NCI-H748 (cell line): ENCODE results near the gene SPINT4.
A peak's percentile ranks its signal among the peaks of the same experiment; 100 is the strongest.
"Not testable (repeated sequence)": the region's sequence is repeated elsewhere in the genome, so short reads cannot be mapped to it uniquely, and the experiment has no call there.

Experiments
- DNase-seq: peaks from one replicate; lab custom pipeline; 2025; ENCODE audit not compliant: unreplicated experiment; lab: John Stamatoyannopoulos, UW

Gene SPINT4

DNA sequence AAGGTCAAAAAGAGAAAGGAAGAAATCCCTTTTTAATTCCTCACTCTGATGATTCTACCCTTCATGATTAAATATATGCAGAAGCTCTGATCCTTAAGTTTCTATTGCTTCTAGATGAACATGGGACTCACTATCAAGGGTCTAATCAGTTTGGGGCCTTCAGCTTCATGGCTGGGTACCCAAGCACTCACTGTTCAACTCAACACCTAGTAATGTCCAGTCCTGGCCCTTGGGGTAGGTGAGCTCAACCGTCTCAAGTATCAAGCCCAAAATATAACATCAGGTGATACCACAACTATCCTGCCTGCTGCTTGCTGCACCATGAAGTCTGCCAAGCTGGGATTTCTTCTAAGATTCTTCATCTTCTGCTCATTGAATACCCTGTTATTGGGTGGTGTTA, at the start of gene SPINT4:
SPINT4 (plus strand) TSS at position 301 of the 400 bp plus-strand sequence; CDS start at position 322, 21 bp downstream.
- no peak for DNase-seq

GRCh38 chr20:45672765-45673164, 49.4 kb upstream of the SPINT4 start:
- DNase-seq = no peak

- no peak for DNase-seq
These were observed 42.5 kb upstream of the SPINT4 start for GRCh38 chr20:45679650-45680049.

DNA sequence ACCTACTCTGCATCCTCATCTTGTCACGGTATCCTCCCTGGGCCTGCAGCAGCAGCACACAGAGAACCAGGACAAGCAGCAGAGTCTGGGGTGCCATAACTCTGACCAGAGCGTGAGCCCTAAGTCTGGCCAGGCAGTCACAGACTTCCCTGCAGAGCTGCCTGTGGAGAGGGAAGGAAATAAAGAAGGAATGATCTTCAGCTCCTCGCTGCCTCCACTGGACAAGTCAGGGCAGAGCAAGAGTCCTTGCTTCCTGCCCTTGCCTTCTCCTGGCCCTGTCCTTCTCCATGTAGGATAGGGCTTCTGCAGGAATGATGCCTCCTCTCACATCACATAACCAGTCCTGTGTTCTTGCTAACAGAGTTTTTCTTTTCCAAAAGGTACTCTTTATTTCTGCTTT, 36.3 kb upstream of the SPINT4 start:
- DNase-seq = no peak

- not testable (repeated sequence) for DNase-seq
These were observed 28.8 kb upstream of the SPINT4 start for GRCh38 chr20:45693346-45693745.

DNA sequence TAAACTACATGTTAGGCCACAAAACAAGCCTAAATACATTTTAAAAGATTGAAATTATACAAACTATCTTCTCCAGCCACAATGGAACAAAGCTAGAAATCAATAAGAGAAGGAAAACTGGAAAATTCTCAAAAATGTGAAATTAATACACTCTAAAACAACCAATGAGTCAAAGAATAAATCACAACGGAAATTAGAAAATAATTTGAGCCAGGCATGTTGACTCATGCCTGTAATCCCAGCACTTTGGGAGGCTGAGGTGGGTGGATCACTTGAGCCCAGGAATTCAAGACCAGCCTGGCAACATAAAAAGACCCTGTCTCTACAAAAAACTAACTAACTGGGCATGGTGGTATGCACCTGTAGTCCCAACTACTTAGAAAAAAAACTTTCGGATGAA, 26.7 kb upstream of the SPINT4 start:
- no peak for DNase-seq

DNA sequence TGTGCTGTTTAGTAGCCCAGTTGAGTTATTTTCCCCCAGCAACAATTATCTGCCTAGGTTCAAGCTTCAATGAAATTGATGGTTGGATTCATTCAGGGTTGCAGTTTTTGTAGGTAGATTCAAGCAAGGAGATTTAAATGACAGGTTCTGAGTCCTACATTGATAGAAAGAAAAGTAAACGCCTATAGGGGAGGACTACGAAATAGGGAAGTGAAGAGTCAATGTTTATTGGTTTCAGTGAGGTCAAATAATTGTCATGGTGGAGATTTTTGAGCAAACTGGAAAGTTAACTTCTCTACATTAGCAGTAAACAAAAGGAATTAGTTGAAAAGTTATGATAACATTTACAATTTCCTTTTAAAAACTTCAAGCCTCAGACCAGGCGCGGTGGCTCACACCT, 21.0 kb upstream of the SPINT4 start:
- no peak for DNase-seq

DNA sequence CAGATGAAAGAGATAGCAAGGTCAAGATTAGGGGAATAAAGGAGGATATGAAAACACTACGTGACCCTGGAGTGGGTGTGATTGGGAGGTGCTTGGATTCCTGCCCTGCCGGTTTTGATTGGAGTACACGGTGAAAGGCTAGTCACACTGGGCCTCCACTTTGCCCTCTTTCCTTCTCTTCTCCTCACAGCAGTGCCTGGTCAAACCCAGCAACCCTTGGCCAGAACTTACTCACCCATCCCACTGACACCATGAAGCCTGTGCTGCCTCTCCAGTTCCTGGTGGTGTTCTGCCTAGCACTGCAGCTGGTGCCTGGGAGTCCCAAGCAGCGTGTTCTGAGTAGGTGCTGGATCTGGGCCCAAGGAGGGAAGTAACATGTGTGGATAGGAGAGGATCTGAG, 20.3 kb upstream of the SPINT4 start, which contains the start of gene WFDC13:
WFDC13 (plus strand) TSS at position 166 of the 400 bp plus-strand sequence; CDS start at position 252, 86 bp downstream.
- no peak for DNase-seq

DNA sequence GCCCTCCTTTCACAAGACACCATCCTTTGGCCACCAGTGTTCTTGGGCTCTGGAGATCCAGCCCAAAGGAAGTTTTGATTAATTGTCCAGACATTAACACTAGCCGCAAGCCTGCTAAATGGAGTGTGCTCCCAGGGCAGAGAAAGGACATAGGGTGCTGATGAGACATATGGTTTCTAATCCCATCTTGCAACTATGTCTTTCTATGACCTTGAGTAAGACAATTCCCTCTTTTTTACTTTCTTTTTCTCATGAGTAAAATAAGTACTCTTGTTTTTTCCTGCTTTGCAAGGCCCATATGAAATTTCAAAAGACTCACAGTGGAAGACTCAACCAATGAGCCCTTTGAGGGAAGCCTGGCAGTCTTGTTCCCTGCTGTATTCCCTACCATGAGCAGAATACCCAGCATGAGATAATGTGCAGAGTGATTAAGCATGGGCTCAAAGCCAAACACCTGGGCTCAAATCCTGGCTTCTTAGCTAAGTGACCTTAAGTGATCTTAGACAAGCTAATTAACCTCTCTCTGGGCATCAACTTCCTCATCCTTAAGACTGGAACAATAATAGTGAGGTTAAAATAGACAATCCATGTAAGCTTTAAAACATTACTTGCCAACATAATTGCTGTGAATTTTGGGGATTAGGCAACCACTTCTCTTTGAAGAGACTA, 17.0 kb upstream of the SPINT4 start, which contains the start of gene WFDC10B:
WFDC10B (minus strand) TSS at position 51 of the 669 bp plus-strand sequence. CDS start 19,027 bp downstream, outside the sequence.
- DNase-seq = peak; percentile 25

DNA sequence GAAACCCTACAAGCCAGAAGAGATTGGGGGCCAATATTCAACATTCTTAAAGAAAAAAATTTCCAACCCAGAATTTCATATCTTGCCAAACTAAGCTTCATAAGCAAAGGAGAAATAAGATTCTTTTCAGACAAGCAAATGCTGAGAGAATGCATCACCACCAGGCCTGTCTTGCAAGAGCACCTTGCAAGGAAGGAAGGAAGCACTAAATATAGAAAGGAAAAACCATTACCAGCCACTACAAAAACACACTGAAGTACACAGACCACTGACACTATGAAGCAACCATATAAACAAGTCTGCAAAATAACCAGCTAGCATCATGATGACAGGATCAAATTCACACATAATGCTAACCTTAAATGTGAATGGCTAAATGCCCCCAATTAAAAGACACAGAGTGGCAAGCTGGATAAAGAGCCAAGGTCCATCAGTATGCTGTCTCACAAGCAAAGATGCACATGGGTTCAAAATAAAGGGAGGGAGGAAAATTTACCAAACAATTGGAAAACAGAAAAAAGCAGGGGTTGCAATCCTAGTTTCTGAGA, 5.9 kb upstream of the SPINT4 start:
- DNase-seq = not testable (repeated sequence)

- no peak for DNase-seq
These were observed 3.0 kb downstream of the SPINT4 start for GRCh38 chr20:45725134-45725533.

DNA sequence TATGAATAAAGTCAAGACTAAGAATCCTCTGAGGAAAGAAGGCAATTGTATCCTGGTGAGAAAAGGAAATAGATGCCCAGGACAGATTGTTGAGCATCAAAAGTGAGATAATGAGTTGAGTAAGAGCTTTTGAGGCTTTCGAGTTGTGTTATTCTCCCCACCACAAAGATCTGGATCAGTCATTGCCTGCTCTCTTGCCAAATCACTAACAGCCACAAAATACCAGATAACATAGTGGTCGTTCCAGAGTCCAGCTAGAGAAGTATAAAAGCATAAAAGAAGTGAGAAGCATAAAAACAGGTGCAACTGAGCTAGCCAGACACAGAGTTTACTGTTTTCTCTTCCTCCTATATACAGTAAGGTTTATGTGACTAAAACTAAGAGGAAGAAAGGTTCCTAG, 4.9 kb downstream of the SPINT4 start:
- no peak for DNase-seq

GRCh38 chr20:45732199-45732598, 10.1 kb downstream of the SPINT4 start:
- no peak for DNase-seq

GRCh38 chr20:45735552-45735951, 13.4 kb downstream of the SPINT4 start:
- no peak for DNase-seq

DNA sequence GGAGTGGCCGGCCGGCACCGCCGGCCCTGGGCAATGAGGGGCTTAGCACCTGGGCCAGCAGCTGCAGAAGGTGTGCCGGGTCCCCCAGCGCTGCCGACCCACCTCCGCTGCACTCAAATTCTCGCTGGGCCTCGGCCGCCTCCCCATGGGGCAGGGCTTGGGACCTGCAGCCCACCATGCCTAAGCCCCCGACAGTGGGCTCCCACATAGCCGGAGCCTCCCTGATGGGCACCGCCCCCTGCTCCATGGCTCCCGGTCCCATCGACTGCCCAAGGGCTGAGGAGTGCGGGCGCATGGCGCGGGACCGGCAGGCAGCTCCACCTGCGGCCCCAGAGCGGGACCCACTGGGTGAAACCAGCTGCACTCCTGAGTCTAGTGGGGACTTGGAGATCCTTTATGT, 13.8 kb downstream of the SPINT4 start:
- no peak for DNase-seq

GRCh38 chr20:45742596-45742995, 20.4 kb downstream of the SPINT4 start:
- no peak for DNase-seq

GRCh38 chr20:45745015-45745414, 22.9 kb downstream of the SPINT4 start:
- DNase-seq = no peak

DNA sequence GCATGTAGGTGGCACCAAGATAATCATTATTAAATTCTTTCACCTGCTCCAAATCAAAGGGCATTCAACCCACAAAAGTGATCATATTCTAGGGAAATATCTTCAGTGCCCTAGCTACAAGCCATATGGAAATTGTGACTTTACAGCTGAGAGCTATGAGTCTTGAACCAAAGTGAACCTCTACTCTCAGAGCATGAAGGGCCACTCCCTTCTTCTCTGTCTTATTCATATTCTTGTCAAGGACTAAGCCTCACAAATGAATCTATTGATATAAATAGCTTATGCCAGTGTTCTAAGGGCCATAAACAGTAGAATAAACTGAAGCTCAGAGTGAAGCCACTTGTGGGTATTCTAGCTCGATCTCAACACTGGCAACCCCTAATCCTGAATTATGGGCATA, 29.6 kb downstream of the SPINT4 start:
- DNase-seq = no peak

- no peak for DNase-seq
These were observed 30.6 kb downstream of the SPINT4 start for GRCh38 chr20:45752746-45753145.

DNA sequence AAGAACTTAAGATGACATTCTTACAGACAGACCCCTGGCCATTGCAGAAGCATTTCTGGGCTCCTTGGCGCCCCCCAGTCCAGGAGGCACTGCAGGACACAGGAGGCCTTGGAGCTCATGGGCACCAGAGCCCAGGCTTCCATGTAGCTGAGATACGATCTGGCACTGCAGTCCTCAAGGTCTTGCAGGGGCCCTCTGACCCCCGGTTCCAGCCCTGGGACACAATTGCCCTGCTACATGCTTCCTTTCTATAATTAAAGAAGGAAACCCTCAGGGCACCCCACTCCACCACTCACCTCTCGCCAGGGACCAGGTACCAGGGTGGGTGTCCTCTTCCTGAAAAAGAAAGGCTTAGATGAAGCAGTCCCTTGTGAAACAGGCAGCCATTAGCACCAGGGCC, 35.9 kb downstream of the SPINT4 start:
- DNase-seq = no peak

DNA sequence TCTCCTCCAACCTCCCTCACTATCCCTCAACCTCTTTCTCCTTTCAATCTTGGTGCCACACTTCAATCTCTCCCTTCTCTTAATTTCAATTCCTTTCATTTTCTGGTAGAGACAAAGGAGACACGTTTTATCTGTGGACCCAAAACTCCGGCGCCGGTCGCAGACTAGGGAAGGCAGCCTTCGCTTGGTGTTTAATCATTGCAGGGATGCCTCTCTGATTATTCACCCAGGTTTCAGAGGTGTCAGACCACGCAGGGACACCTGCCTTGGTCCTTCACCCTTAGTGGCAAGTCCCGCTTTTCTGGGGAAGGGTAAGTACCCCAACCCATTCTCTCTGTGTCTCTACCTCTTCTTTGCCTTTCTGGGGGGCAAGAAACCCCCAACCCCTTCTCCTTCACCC, 37.8 kb downstream of the SPINT4 start:
- not testable (repeated sequence) for DNase-seq

DNA sequence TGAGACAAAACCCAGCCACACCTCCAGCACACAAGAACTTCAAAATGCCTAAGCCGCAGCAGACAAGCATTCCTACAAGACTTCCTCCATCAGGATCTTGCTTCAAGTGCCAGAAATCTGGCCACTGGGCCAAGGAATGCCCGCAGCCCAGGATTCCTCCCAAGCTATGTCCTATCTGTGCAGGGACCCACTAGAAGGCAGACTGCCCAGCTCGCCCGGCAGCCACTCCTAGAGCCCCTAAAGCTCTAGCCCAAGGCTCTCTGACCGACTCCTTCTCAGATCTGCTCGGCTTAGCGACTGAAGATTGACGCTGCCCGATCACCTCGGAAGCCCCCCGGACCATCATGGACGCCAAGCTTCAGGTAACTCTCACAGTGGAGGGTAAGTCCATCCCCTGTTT, 39.8 kb downstream of the SPINT4 start:
- not testable (repeated sequence) for DNase-seq
